Kidney epithelial cell (primary cell): Measurements from ENCODE around the gene HENMT1. TPM values are rescaled to one million over a fixed set of nuclear protein-coding genes. Genes with fewer than 3 reads are reported as not detected.

ENCODE experiments used
- DNase-seq: peaks from one replicate; pipeline ENCODE4 v3.0.0-alpha.2; 2010; ENCODE audit warnings: low read depth
- H3K27me3 ChIP-seq: 2 replicates; pipeline ENCODE4 v1.6.0; 2011; ENCODE audit warnings: low read length; ENCODE audit not compliant: control insufficient read depth, insufficient read depth
- H3K36me3 ChIP-seq: 2 replicates; pipeline ENCODE4 v1.5.1; 2011; ENCODE audit warnings: low read length; ENCODE audit not compliant: control insufficient read depth, insufficient read depth
- H3K4me3 ChIP-seq: 2 replicates; pipeline ENCODE4 v1.5.1; 2011; ENCODE audit warnings: low read depth, mild to moderate bottlenecking, control low read depth, low read length
- CTCF ChIP-seq: IDR thresholded peaks from 2 replicates; pipeline ENCODE4 v1.5.1; 2011; ENCODE audit warnings: mild to moderate bottlenecking, moderate library complexity, low read length, control low read depth, inconsistent platforms; ENCODE audit not compliant: insufficient read depth, poor library complexity, severe bottlenecking
- total RNA-seq: library from RNA; depleted of rRNA; stranded (reverse); fragments of >200 nt; gene quantifications from 2 replicates; pipeline ENCODE4 v1.2.3, GENCODE V29; 2015

Gene HENMT1
- total RNA-seq, 1 donor from 2014 or later: 6.6 TPM

GRCh38 chr1:108701176-108701849, 40.4 kb upstream of the HENMT1 start:
- no peak overlapping the region for H3K4me3 ChIP-seq
- peaks cover 1% of the 10 kb centered on the region for H3K36me3 ChIP-seq
- no peaks in the 10 kb centered on the region for H3K27me3 ChIP-seq
- TF ChIP-seq CTCF: no peak
- no peak for DNase-seq

- peaks cover 1% of the 10 kb centered on the region for H3K36me3 ChIP-seq
- H3K27me3 ChIP-seq: no peaks in the 10 kb centered on the region
- TF ChIP-seq CTCF: no peak
- DNase-seq: no peak
- H3K4me3 ChIP-seq: no peak overlapping the region
Measured at GRCh38 chr1:108699375-108700332, 38.8 kb upstream of the HENMT1 start.

- peaks cover 1% of the 10 kb centered on the region for H3K36me3 ChIP-seq
- TF ChIP-seq CTCF: no peak
Measured at GRCh38 chr1:108695535-108695934, 34.6 kb upstream of the HENMT1 start.

GRCh38 chr1:108692724-108693655, 32.1 kb upstream of the HENMT1 start:
- no peak for DNase-seq
- H3K36me3 ChIP-seq: no peaks in the 10 kb centered on the region
- H3K27me3 ChIP-seq: no peaks in the 10 kb centered on the region
- peak overlapping the region; percentile 96 for H3K4me3 ChIP-seq
- TF ChIP-seq CTCF: peak; percentile 37

More at GRCh38 chr1:108695535-108695934, 34.6 kb upstream of the HENMT1 start:
- H3K4me3 ChIP-seq: no peak overlapping the region
- DNase-seq: no peak
- H3K27me3 ChIP-seq: no peaks in the 10 kb centered on the region

GRCh38 chr1:108691942-108692723, 31.2 kb upstream of the HENMT1 start, which contains the start of gene PRPF38B:
Gene PRPF38B, plus strand, starts transcription at chr1:108692310. Its CDS starts 282 bp downstream, at chr1:108692592.
- no peaks in the 10 kb centered on the region for H3K27me3 ChIP-seq
- no peak for TF ChIP-seq CTCF
- no peaks in the 10 kb centered on the region for H3K36me3 ChIP-seq
- peak within 1 kb of the TSS; percentile 96 for H3K4me3 ChIP-seq
- DNase-seq: peak; percentile 63
